Hematopoietic multipotent progenitor cell treated with erythropoietin and hydrocortisone succinate and interleukin-3 and kit ligand, for 17 days (in vitro differentiated cells): Measurements from ENCODE around the gene PTPRM.

Source experiments
- DNase-seq: peaks from one replicate; pipeline ENCODE4 v3.0.0-alpha.2; 2015; ENCODE audit warnings: low spot score

Gene PTPRM

GRCh38 chr18:7600036-7600435 is 32.9 kb downstream of the PTPRM start:
- DNase-seq, result no peak

- DNase-seq, result no peak
These were observed 33.6 kb downstream of the PTPRM start for GRCh38 chr18:7600528-7601245.

- DNase-seq, result no peak
These were observed 34.1 kb downstream of the PTPRM start for GRCh38 chr18:7601246-7601615.

- DNase-seq, result no peak
These were observed 34.8 kb downstream of the PTPRM start for GRCh38 chr18:7601936-7602335.

GRCh38 chr18:7603259-7604000 is 36.3 kb downstream of the PTPRM start:
- DNase-seq, result no peak

- no peak for DNase-seq
These were observed 37.2 kb downstream of the PTPRM start for GRCh38 chr18:7604361-7604760.

GRCh38 chr18:7605705-7606104 is 38.6 kb downstream of the PTPRM start:
- DNase-seq, result no peak

- DNase-seq, result no peak
These were observed 40.5 kb downstream of the PTPRM start for GRCh38 chr18:7607540-7608173.

- DNase-seq, result no peak
These were observed 41.0 kb downstream of the PTPRM start for GRCh38 chr18:7608174-7608550.

- DNase-seq, result no peak
These were observed 41.7 kb downstream of the PTPRM start for GRCh38 chr18:7608781-7609201.

GRCh38 chr18:7609617-7610016 is 42.5 kb downstream of the PTPRM start:
- no peak for DNase-seq

GRCh38 chr18:7614042-7614441 is 46.9 kb downstream of the PTPRM start:
- no peak for DNase-seq

- no peak for DNase-seq
These were observed 48.7 kb downstream of the PTPRM start for GRCh38 chr18:7615840-7616239.

- no peak for DNase-seq
These were observed 49.5 kb downstream of the PTPRM start for GRCh38 chr18:7616661-7617060.

GRCh38 chr18:7617738-7618422 is 50.8 kb downstream of the PTPRM start:
- no peak for DNase-seq

GRCh38 chr18:7618891-7619442 is 51.9 kb downstream of the PTPRM start:
- DNase-seq, result no peak

- no peak for DNase-seq
These were observed 52.6 kb downstream of the PTPRM start for GRCh38 chr18:7619676-7620075.

GRCh38 chr18:7622721-7623120 is 55.6 kb downstream of the PTPRM start:
- DNase-seq, result no peak

- no peak for DNase-seq
These were observed 56.6 kb downstream of the PTPRM start for GRCh38 chr18:7623681-7624080.

- DNase-seq, result no peak
These were observed 57.6 kb downstream of the PTPRM start for GRCh38 chr18:7624697-7625096.

- no peak for DNase-seq
These were observed 59.2 kb downstream of the PTPRM start for GRCh38 chr18:7626175-7626921.
